ENCODE results near the gene BNIP1. TPM values are rescaled to one million over a fixed set of nuclear protein-coding genes. Genes with fewer than 3 reads are reported as not detected.
A peak's percentile ranks its signal among the peaks of the same experiment; 100 is the strongest.

Gene BNIP1
- total and polyA plus RNA-seq, 2 of the 4 experiments (the other 2 are of a cell fraction): 24.3 to 35.3 TPM

- TF ChIP-seq USF2 (IDR thresholded peaks at IDR 0.05; ENCODE audit: low read depth, low read length): no peak
- no peak for TF ChIP-seq CHD1 (IDR thresholded peaks at IDR 0.05; ENCODE audit: low read depth, low read length)
- no peak for TF ChIP-seq ELK1 (IDR thresholded peaks at IDR 0.05; ENCODE audit: borderline replicate concordance, low read depth, low read length)
- TF ChIP-seq CEBPB (IDR thresholded peaks at IDR 0.05; ENCODE audit: low read depth, low read length): no peak
- no peak for TF ChIP-seq RAD21 (IDR thresholded peaks at IDR 0.05; ENCODE audit: low read length)
- no peak for TF ChIP-seq MAZ (IDR thresholded peaks at IDR 0.05; ENCODE audit: borderline replicate concordance, low read depth, low read length)
- no peak for TF ChIP-seq SMC3 (IDR thresholded peaks at IDR 0.05; ENCODE audit: low read depth, low read length)
- no peak for TF ChIP-seq MAFK (IDR thresholded peaks at IDR 0.05; ENCODE audit: low read depth, low read length)
- no peak for TF ChIP-seq BHLHE40 (IDR thresholded peaks at IDR 0.05; ENCODE audit: low read depth, low read length)
- no peak for TF ChIP-seq FOS (IDR thresholded peaks at IDR 0.05; ENCODE audit: low read depth, low read length)
- TF ChIP-seq NFE2L2 (IDR thresholded peaks at IDR 0.05; ENCODE audit: low read depth, low read length): no peak
- no peak for TF ChIP-seq RCOR1 (IDR thresholded peaks at IDR 0.05; ENCODE audit: insufficient replicate concordance, low read length)
- no peak for TF ChIP-seq RFX5 (IDR thresholded peaks at IDR 0.05; ENCODE audit: low read depth, low read length)
- TF ChIP-seq POLR2A (IDR thresholded peaks at IDR 0.05; ENCODE audit: low read depth, low read length): no peak
- no peak for TF ChIP-seq MXI1 (IDR thresholded peaks at IDR 0.05; ENCODE audit: borderline replicate concordance, low read depth, low read length)
- TF ChIP-seq CTCF (conservative IDR thresholded peaks at IDR 0.05; ENCODE audit: low read depth, low read length): no peak
- H2AFZ ChIP-seq (replicated peaks; ENCODE audit: low read length, poor library complexity): no peak overlapping the region
- H3K4me3 ChIP-seq (ENCODE audit: insufficient read depth, low read depth, low read length): no peak overlapping the region
- H3K9me1 ChIP-seq (ENCODE audit: insufficient read depth, low read length): no peaks in the 10 kb centered on the region
- ChIA-PET POLR2A (ENCODE audit: unreplicated experiment) (no interaction called here), CTCF (no interaction called here)
- no peak overlapping the region for H2BK15ac ChIP-seq (ENCODE audit: low read depth, low read length)
- H4K5ac ChIP-seq (ENCODE audit: low read depth, low read length): no peak overlapping the region
- H2BK120ac ChIP-seq (ENCODE audit: low read depth, low read length): no peak overlapping the region
- H3K4ac ChIP-seq (ENCODE audit: low read depth, low read length): no peak overlapping the region
- H3K4me2 ChIP-seq (ENCODE audit: low read depth, low read length): no peak overlapping the region
- no peaks in the 10 kb centered on the region for H3K9me3 ChIP-seq (ENCODE audit: control insufficient read depth, insufficient read depth, low read length)
- no peak overlapping the region for H3K14ac ChIP-seq (replicated peaks; ENCODE audit: low read depth, low read length)
- no peak overlapping the region for H3K9ac ChIP-seq (ENCODE audit: low read depth, low read length)
- no peak overlapping the region for H3K18ac ChIP-seq (ENCODE audit: low read depth, low read length)
- BruUV-seq (replicated peaks): no TSS peak
- H3K27ac ChIP-seq (ENCODE audit: insufficient read depth, low read length): no peak overlapping the region
- no peaks in the 10 kb centered on the region for H3K27me3 ChIP-seq (ENCODE audit: control insufficient read depth, insufficient read depth, low read length)
- 0 out of 4 replicates have a peak, but pooled peaks cover 0 to 3% of the 10 kb centered on the region in 2 experiments for H3K79me1 ChIP-seq (ENCODE audit: low read depth in 1 of 2, low read length in 2 of 2)
- peaks cover 35% of the 10 kb centered on the region for H3K36me3 ChIP-seq (ENCODE audit: control insufficient read depth, insufficient read depth, low read length)
- in situ Hi-C loops (cut with MboI; ENCODE audit: low sequenced_read_pairs) (loop anchor here (25.0 kb wide), 2 partner anchors 431 to 1156 kb away; no protein-coding TSS in a partner anchor), dilution Hi-C loops (cut with HindIII; ENCODE audit: low sequenced_read_pairs, unreplicated experiment) (no loop called here), intact Hi-C loops (cut with micrococcal nuclease) (no loop called here)
- H4K91ac ChIP-seq (ENCODE audit: insufficient read depth, low read depth, low read length): no peak overlapping the region
- no CpG with 5 or more reads among the region's 2 CpGs for WGBS, 2 experiments (ENCODE audit: extremely low coverage in 2 of 2, insufficient read length in 1 of 2)
- no peak overlapping the region for H2AK9ac ChIP-seq (replicated peaks; ENCODE audit: low read depth, low read length, poor library complexity)
- no peak overlapping the region for H3K23ac ChIP-seq (ENCODE audit: low read depth, low read length)
- no peaks in the 10 kb centered on the region; the same call in 1 of the 2 replicates for H3K4me1 ChIP-seq (ENCODE audit: control insufficient read depth, insufficient read depth, low read length)
- H2BK5ac ChIP-seq (ENCODE audit: low read depth, low read length, poor library complexity, severe bottlenecking): no peak overlapping the region
- H4K20me1 ChIP-seq (ENCODE audit: insufficient read depth, low read length): no peaks in the 10 kb centered on the region
- no peak overlapping the region for H4K8ac ChIP-seq (ENCODE audit: low read depth in 2 of 2, low read length in 2 of 2)
- H3K56ac ChIP-seq (ENCODE audit: extremely low read depth, insufficient read depth, low read length): no peak overlapping the region
- ATAC-seq (ENCODE audit: low read depth) (peak; percentile 83), DNase-seq (peak; percentile 49)
- H2BK20ac ChIP-seq (ENCODE audit: low read depth, low read length): no peak overlapping the region
- no peak overlapping the region for H2AK5ac ChIP-seq (ENCODE audit: low read depth, low read length)
Observed at GRCh38 chr5:173155912-173156311, 11.6 kb downstream of the BNIP1 start.
